GM12891 (cell line): Measurements from ENCODE around the gene PLRG1.

Experiments
- PAX5 ChIP-seq: IDR thresholded peaks from 2 replicates; pipeline ENCODE4 v1.6.1; 2011; ENCODE audit warnings: low read length, moderate library complexity, mild to moderate bottlenecking; ENCODE audit not compliant: insufficient read depth, severe bottlenecking
- POLR2A ChIP-seq: IDR thresholded peaks from 2 replicates; pipeline ENCODE4 v1.6.1; 2011; ENCODE audit warnings: low read depth, low read length, control low read depth
- POLR2AphosphoS5 ChIP-seq: IDR thresholded peaks from 2 replicates; pipeline ENCODE4 v1.6.1; 2011; ENCODE audit warnings: low read depth, low read length, control low read depth
- TAF1 ChIP-seq: IDR thresholded peaks from 2 replicates; pipeline ENCODE4 v1.6.1; 2011; ENCODE audit warnings: low read depth, low read length, control low read depth

- no peak for TF ChIP-seq TAF1
- TF ChIP-seq POLR2AphosphoS5: no peak
- TF ChIP-seq POLR2A: no peak
- no peak for TF ChIP-seq PAX5
Observed at GRCh38 chr4:154595807-154596206, 45.6 kb upstream of the PLRG1 start.
